GM12873 (cell line): ENCODE results near the gene KLRK1.

ENCODE experiments used
- TF ChIP-seq, protein P1 (sequence below): IDR thresholded peaks from 2 replicates; pipeline ENCODE4 v1.5.1; 2012; ENCODE audit warnings: low read depth, mild to moderate bottlenecking, moderate library complexity, low read length, control low read depth; ENCODE audit not compliant: insufficient read depth; ENCODE audit errors: missing control alignments

Gene KLRK1

DNA sequence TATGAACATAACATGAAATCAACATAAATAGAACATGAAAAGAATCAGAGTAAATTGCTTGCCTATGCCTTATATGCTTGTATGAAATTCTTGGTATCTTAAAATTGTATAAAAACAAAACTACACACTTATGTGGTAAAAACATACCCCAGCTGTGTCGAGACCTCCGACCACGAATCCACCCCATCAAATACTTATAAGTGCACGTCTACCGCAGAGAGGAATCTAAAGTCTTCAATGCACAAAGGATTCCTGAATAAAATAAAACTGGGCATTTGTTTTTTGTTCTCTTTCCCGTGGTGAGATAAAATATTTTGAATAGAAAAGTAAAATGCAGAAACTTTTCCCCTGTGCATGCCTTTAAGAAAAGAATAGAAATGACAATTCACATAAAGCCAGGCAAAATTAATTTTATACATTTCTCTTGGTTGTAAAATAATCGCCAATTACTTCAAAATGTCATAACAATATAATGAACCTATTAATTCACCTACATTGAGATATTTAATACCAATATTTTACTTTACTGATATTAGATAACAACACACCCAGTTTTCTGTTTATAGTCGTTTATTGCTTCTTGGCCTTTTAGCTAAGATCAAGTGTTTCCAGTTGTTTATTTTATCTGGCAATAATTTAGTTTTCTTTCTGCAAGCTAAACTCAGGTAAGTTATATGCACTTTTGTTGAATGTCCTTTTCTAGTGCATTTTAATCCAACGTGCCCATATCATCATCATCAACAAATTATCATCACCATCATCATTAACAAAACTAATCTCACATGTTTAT, 1.0 kb downstream of the KLRK1 start:
- TF ChIP-seq, protein P1, sequence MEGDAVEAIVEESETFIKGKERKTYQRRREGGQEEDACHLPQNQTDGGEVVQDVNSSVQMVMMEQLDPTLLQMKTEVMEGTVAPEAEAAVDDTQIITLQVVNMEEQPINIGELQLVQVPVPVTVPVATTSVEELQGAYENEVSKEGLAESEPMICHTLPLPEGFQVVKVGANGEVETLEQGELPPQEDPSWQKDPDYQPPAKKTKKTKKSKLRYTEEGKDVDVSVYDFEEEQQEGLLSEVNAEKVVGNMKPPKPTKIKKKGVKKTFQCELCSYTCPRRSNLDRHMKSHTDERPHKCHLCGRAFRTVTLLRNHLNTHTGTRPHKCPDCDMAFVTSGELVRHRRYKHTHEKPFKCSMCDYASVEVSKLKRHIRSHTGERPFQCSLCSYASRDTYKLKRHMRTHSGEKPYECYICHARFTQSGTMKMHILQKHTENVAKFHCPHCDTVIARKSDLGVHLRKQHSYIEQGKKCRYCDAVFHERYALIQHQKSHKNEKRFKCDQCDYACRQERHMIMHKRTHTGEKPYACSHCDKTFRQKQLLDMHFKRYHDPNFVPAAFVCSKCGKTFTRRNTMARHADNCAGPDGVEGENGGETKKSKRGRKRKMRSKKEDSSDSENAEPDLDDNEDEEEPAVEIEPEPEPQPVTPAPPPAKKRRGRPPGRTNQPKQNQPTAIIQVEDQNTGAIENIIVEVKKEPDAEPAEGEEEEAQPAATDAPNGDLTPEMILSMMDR = no peak

DNA sequence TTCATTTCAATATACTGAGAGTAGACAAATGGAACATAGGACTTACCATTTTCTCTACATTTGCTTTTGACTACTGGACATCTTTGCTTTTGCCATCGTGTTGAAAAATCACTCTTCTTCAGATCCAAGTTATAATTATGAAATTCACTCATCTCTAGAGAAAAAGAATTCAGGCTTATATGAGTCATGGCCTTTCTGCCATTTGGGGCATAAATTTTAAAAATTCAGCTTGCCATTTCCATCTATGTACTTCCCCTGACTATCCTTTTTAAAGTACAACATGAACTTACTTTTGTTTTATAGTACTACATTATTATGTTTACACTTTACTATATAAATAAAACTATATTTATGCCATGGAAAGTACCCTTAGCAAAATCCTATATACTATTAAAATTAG, 3.0 kb downstream of the KLRK1 start:
- TF ChIP-seq, protein P1 = no peak

DNA sequence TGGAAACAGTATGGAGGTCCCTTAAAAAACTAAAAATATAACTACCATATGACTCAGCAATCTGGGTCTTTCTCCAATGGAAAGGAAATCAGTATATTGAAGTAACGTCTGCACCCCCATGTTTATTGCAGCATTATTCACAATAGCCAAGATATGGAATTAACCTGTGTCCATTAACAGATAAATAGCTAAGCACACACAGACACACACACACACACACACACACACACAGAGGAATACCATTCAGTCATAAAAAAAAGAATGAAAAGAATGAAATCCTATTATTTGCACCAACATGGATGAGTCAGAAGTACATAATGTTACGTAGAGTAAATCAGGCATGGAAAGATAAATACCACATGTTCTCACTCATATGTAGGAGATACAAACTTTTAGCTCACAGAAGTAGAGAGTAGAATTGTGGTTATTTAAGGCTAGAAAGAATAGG, 4.7 kb downstream of the KLRK1 start:
- TF ChIP-seq, protein P1 = no peak

DNA sequence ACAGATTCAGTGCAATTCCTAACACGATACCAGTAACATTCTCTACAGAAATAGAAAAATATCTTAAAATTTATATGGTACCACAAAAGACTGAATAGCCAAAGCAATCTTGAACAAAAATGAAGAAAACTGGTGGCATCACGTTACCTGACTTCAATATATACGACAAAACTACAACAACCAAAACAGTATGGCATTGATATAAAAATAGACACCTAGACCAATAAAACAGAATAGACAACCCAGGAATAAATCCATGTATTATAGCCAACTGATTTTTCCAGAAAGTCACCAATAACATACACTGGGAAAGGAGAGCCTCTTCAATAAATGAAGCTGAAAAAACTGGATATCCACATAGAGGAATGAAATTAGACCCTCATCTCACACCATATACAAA, 5.7 kb downstream of the KLRK1 start:
- TF ChIP-seq, protein P1 = no peak

DNA sequence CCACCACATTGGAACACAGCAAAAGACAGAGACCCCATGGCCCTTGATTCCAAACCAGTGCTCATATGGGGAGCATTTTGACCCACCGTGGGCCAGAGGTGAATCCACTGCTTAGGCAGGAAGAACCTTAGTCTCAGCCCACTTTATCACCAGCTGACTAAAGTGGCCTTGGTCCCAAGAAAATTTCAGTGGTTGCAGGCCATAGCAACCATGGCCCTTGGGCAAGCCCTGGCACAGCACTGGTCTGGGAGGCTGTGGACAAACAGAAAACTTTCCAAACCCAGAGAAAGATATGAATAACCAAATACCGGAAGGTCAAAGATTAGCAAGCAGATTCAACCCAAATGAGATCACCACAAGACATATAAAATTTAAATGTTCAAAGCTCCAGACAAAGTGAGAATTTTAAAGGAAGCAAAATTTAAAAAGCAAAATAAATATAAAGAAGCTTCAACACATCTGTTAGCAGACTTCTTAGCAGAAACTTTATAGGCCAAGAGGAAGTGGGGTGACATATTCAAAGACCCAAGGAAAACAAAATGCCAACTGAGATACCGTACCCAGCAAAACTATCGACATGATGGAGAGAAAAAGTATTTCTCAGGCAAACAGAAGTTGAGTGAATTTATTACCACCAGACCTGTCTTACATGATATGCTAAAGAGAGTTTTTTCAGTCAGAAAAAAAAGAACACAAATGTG, 7.8 kb downstream of the KLRK1 start:
- TF ChIP-seq, protein P1 = no peak

DNA sequence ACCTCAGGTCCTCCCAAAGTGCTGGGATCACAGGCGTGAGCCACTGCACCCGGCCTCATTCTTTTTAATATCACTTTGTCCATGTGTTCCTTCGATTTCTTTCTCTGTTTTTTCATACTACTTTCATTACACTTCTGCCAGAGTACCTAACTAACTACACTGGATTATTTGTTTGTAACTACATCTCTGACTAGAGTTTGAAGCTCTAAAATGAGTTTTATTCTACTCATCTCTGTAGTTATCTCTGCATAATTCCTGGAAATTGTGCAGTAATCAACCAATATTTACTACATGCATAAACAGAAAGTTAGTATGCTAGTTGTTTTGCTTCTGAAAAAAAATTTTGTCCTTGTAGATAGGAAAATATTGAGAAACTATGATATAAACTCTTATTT, 15.2 kb downstream of the KLRK1 start:
- TF ChIP-seq, protein P1 = no peak

DNA sequence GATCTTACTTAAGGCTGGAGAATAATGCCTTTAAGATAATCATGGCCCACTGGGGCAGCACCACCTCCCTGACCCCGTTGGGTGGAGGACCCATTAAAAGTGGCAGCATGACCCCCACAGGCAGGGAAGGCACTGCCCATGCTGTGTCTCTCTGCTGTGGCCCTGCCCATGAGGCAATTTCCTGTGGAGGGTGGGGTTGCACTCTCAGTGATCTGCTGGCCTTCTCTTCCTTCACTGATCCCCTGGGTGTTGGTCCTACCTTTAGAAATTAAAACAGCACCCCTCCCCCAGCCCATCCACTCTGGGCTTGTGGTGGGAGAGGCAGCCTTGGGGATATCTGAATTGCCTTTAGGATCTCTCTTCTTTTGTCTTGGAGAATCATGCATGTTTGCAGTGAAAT, 17.3 kb downstream of the KLRK1 start:
- TF ChIP-seq, protein P1 = no peak
